Stimulated activated CD8-positive, alpha-beta memory T cell treated with anti-CD3 and anti-CD28 coated beads, Interleukin-12 subunit alpha, Interleukin-12 subunit beta, amount 100 ng/mL, for 1 hour (primary cell): ENCODE measurements around the gene MAGT1.
"Not testable (repeated sequence)": the region's sequence is repeated elsewhere in the genome, so short reads cannot be mapped to it uniquely, and the experiment has no call there.

Experiments used
- DNase-seq: peaks from one replicate; pipeline ENCODE4 v3.0.0-alpha.2; 2020; ENCODE audit warnings: low read depth

Gene MAGT1

DNA sequence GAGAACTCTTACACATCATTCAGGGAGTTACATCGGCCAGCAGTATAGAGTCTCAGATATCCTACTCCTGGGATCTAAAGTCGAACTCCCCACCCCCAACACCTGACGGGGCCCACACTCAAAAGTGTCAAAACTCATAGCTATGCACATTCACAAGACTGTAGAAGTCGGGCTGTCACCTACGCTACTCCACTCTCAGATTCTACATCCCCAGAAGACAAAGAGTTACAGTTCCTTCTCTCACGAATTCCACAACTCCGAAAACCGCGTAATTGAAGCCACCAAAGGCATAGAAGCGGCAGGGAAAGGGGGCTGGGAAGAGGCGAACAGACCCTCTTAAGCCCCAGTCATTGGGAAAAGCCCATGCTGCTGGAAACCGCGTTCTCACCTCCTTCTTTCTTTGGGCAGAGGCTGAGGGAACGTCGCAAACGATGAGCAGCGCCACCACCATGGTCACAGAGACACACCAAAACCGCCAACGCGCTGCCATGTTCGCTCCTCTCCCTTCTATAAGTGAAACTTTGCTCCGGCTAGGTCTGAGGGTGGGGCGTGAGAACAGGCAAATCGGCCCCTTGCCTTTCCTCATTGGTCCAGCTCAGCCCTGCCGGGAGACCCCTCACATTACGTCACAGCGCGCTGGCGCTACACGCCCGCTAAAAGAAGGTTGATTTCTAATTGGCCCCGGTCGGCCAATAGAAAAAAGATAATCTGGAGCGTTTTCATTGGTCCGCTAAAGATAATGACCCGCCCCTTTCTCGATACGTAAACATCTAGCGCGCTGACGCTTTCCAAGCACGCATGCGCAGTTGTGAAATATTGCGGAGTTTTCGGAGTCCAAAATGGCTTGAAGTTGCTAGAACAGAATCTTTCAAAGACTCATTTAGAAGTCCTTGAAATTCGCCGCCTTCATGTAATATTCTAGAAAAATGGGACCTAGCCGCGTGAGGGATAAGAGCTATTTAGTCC is at the start of gene MAGT1:
MAGT1 (minus strand) TSS at position 515 of the 966 bp plus-strand sequence; CDS start at position 490, 25 bp downstream.
- DNase-seq, result peak; percentile 76

DNA sequence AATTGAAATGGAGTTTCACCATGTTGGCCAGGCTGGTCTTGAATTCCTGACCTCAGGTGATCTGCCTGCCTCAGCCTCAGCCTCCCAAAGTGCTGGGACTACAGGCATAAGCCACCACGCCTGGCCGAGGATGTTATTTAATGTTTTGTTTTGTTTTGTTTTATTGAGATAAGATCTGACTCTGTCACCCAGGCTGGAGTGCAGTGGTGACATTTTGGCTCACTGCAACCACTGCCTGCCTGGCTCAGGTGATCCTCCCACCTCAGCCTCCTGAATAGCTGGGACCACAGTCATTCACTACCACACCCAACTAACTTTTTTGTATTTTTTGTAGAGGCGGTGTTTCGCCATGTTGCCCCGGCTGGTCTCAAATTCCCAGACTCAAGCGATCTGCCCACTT is 49.8 kb upstream of the MAGT1 start:
- not testable (repeated sequence) for DNase-seq

- DNase-seq, result no peak
Observed at GRCh38 chrX:77938083-77938680, 42.9 kb upstream of the MAGT1 start.

DNA sequence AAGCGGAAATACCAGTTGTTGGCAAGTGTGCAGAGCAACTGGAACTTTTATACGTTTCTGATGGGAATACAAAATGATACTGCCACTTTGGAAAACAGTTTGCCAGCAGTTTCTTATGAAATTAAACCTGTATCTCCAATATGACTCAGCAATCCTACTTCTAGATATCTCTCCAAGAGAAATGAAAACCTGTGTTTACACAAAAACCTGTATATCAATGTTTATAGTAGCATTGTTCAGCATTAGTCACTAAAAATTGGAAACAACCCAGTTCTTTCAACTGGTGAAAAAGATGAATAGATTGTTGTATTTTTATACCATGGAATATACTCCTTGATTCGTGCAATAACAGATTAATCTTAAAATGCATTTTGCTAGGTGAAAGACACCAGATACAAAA is 42.1 kb upstream of the MAGT1 start:
- DNase-seq, result no peak

- DNase-seq, result no peak
Observed at GRCh38 chrX:77936299-77936698, 41.1 kb upstream of the MAGT1 start.

GRCh38 chrX:77935886-77936285 is 40.7 kb upstream of the MAGT1 start:
- no peak for DNase-seq

- no peak for DNase-seq
Observed at GRCh38 chrX:77930581-77930980, 35.3 kb upstream of the MAGT1 start.

- no peak for DNase-seq
Observed at GRCh38 chrX:77925764-77926163, 30.5 kb upstream of the MAGT1 start.

DNA sequence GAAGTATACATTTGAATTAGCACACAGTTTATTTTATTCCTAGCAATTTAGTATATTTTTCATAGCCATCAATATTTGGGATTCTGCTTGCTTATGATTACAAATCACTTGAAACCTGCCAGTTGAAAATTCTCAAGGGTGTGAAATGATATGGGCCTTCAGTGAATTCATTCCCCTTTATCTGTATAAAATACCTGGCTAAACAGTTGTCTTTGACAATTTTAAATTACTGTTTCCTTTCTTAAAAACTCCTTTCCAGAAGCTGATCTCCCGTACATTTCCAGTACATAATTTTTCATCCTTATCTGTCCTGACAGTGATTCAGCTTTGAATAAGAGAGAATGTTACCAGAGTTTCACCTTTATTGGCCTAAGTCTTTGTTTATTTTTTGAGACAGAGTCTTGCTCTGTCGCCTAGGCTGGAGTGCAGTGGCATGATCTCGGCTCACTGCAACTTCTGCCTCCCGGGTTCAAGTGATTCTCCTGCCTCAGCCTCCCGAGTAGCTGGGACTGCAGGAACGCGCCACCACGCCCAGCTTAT is 29.2 kb upstream of the MAGT1 start:
- no peak for DNase-seq

DNA sequence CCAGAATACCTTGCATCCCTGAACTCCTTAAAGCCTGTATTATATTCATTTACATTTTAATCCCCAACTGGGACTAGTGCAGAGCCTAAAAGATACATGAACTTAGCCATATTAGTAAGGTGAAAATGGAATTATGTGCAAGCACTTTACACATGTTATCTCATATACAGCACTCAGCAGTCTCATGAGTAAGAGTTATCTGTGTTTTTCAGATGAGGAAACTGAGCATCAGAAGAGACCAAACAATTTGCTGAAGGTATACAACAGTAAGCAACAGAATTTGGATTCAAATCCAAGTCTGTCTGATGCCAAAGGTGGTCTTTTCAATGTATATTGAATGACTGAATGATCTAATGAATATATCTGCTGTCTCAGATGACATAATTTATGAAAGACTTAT is 27.6 kb upstream of the MAGT1 start:
- DNase-seq, result no peak

DNA sequence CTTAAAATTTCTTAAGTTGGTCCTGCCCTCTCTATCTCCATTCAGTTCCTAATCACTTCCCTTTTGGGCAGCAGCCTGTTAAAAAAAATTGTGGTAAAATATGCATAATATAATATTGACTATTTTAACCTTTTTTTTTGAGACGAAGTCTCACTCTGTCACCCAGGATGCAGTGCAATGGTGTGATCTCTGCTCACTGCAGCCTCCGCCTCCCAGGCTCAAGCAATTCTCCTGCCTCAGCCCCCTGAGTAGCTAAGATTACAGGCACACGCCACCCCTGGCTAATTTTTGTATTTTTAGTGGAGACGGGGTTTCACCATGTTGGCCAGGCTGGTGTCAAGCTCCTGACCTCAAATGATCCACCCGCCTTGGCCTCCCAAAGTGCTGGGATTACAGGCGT is 24.1 kb upstream of the MAGT1 start:
- DNase-seq, result not testable (repeated sequence)

- no peak for DNase-seq
Observed at GRCh38 chrX:77918568-77918967, 23.3 kb upstream of the MAGT1 start.

- no peak for DNase-seq
Observed at GRCh38 chrX:77917294-77917933, 22.2 kb upstream of the MAGT1 start.

GRCh38 chrX:77910108-77910840 is 15.0 kb upstream of the MAGT1 start, which contains the start of gene ATP7A:
Gene ATP7A, plus strand, starts transcription at chrX:77910693. Its CDS starts 60,949 bp downstream, at chrX:77971642.
- DNase-seq, result peak; percentile 82

DNA sequence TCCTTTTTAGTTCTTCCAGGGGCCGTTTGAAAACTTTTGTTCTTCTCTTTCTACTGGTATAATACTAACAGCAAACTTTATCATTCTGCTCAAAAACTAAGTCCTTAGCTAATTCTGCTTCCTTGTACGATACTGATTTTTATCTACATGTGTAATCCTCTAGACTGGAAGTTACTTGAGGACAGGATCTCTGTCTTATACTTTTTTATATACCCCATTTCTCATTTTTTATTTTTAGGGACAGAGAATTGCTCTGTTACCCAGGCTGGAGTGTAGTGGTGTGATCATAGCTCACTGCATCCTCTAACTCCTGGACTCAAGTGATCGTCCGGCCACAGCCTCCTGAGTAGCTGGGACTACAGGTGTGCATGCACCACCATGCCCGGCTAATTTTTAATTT is 6.3 kb upstream of the MAGT1 start:
- DNase-seq, result no peak

- DNase-seq, result no peak
Observed at GRCh38 chrX:77900688-77901087, 5.5 kb upstream of the MAGT1 start.

DNA sequence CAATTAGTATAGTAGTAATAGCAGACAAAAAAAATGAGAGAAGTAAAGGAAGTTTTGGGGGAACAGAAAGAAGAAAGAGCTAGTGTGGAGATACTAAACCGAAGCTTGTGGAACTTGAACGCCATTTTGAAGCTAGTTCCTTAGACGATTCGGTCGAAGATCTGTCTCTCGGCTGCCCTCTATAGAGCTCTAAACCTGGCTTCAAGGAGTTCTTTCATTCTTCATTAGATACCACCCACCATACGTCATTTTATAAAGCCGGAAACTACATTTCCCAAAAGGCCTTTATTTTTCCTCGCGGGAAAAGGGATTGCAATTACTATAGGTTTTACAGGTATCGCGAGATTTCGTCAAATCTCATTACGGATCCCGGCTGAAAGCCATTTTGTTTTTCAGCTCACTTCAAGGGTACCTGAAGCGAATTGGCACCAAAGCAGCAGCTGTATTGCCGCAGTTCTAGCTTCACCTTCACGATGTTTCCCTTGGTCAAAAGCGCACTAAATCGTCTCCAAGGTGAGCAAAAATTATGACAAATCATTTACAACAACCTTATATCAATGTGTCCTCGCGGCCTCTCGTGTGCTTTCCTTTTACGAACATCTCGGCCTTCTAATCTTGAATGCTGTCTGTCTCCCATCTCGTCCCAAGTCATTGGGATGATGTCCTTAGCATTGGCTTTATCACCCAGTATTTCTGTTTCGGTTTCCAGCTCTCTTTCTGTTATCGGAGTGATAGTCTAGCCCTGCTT is 4.0 kb upstream of the MAGT1 start, which contains the start of gene COX7B:
COX7B (plus strand) TSS at position 388 of the 748 bp plus-strand sequence; CDS start at position 474, 86 bp downstream.
- peak; percentile 36 for DNase-seq

- no peak for DNase-seq
Observed at GRCh38 chrX:77893713-77894112, 1.5 kb downstream of the MAGT1 start.

- no peak for DNase-seq
Observed at GRCh38 chrX:77892887-77893286, 2.3 kb downstream of the MAGT1 start.

DNA sequence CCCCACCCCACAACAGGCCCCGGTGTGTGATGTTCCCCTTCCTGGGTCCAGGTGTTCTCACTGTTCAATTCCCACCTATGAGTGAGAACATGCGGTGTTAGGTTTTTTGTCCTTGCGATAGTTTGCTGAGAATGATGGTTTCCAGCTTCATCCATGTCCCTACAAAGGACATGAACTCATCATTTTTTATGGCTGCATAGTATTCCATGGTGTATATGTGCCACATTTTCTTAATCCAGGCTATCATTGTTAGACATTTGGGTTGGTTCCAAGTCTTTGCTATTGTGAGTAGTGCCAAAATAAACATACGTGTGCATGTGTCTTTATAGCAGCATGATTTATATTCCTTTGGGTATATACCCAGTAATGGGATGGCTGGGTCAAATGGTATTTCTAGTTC is 13.8 kb downstream of the MAGT1 start:
- DNase-seq, result not testable (repeated sequence)

- no peak for DNase-seq
Observed at GRCh38 chrX:77875372-77875771, 19.9 kb downstream of the MAGT1 start.
